Activated CD8-positive, alpha-beta memory T cell treated with anti-CD3 and anti-CD28 coated beads, Interleukin-2, amount 50 U/mL, for 24 hours (primary cell): ENCODE data around the gene ZNF280C.

ENCODE experiments used
- DNase-seq: peaks from one replicate; pipeline ENCODE4 v3.0.0-alpha.2; 2020; ENCODE audit errors: extremely low read depth

ZNF280C gene

DNA sequence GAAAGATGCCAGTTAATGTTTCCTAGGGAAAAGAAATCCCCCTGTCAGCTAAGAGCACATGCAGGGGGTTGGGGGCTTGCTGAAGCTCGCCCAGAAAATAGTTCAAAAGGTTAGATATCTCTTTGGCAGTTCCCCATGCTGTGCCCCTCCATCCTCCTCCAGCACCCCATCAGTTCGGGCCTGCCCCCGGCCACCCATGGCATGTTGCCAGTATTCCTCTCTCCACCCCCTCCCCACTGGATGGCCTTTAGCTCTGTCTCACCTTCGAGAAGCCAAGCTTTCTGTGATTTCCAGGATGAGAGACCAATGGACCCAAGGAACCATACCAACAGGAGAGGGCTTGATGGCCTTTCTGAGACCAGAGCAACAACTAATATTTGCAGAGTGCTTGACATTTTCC is 91.8 kb downstream of the ZNF280C start:
- no peak for DNase-seq

DNA sequence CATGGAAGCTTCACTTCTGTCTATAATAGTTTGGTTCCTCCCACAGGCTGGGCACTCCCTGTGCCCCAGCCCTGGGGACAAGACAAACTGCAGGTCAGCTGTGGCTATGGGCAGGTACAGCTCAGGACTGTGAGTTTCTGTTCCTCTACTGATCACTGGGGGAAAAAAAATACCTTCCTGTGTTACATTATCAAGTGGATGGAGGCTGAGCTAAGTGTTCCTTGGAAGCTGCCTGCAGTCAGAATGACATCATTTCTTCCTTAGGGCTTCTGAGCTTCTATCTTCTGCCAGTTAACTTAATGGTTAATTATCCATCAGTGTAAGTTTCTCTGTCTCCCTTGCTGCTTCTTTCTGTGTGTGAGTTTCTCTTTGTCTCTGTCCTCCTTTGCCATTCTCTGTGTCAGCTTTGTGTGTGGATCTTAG is 92.3 kb downstream of the ZNF280C start:
- DNase-seq, result no peak

DNA sequence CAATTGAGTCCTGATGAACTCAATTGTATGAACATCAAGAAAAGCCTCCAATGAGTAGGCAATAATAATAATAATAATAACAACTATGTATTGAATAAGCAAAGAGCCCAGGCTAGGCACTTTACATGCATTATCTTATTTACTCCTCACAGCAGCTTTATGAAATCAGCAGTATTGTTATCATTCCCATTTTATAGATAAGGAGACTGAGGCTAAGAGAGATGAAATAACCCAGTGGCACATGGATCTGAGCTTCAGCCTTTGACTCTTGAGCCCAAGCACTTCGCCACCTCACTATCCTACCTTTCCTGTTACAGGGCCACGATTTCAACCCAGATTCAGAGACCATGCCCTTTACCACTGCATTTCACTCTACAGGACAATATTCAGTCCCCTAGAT is 93.8 kb downstream of the ZNF280C start:
- no peak for DNase-seq

DNA sequence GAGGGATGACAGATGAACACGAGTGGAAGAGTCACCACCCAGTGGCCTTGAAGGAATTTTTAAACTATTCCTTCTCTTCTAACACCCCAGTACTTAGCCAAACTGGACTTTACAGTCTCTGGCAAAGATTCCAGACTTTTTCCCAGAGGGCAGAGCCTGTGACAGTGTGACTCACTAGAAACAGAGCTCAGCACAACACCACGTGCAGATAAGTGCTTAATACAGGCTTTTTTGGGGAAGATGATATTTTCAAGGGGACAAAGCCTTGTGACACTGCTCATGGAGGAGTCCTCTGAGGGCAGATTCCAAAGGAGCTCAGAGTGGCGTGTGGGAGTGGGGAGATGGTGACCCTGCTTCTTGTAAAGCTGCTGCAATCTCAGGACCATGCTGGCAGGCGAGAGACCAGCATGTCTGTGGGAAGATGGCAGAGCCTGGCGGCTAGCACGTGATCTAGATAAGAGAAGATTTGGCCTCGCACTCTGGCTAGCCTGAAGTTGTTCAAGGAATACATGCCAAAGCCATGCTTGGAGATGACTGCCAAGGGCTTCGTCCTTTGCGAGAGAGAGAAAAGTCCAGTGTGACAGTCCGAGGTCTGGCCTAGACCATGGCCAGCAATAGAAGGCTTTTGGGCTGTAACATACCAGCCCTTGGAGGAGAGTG is 94.5 kb downstream of the ZNF280C start:
- DNase-seq, result no peak

DNA sequence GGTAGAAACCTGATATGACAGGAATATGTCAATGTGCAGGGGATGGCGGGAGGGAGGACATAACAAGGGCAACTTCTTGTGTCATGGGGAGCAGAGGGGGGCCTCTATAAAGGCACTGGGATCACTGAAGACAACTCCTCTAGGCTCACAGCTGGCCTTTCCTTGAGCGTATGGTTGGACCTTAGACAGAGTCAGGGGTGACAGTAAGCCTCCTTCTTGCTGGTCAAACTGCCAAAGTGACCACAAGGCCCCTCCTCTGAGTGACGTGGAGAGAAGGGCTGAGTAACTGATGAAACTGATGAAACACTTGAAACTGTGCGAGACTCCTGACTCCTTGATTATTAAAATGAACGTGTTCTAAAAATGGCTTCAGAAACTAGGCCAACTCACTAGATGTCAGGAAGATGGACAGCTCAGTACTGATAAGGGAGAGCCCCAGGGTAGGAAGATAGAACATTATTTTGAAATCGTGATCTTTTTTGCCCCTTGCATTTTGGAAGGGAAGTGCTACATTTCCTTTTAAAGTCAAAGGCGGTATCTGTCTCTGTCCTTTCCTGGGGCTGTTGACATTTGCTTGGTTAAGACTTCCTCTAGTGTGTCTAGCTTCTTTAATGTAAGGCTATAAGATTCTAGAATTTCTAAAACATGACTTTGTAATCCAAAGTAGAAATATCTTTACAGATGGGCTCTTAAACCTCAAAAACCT is 95.4 kb downstream of the ZNF280C start:
- no peak for DNase-seq

DNA sequence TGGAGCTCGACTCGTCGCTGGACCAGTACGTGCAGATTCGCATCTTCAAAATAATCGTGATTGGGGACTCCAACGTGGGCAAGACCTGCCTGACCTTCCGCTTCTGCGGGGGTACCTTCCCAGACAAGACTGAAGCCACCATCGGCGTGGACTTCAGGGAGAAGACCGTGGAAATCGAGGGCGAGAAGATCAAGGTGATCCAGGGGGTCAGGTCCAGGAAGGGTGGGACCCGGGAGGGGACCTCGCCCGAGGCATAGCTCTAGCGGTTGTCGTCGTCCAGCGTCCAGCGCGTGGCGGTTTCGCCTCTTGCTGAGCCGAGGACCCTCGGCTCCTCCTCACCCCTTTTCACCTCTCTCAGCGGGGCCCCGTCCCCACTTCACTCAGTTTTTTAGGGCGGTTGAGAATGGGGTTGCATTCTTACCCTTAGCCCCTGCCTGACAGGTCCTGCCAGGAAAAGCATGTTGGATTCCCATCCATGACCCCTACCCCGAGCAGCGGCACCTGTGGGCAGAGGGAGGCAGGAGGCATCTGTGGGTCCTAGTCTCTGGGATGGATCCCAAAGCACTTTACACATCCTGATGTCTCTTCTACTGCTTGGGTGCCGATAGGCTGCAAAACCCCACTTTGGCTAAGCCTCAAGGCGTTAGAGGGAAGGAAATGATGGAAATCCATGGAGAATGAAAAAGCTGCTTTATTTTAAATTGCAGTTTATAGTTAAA is 96.4 kb downstream of the ZNF280C start:
- no peak for DNase-seq

DNA sequence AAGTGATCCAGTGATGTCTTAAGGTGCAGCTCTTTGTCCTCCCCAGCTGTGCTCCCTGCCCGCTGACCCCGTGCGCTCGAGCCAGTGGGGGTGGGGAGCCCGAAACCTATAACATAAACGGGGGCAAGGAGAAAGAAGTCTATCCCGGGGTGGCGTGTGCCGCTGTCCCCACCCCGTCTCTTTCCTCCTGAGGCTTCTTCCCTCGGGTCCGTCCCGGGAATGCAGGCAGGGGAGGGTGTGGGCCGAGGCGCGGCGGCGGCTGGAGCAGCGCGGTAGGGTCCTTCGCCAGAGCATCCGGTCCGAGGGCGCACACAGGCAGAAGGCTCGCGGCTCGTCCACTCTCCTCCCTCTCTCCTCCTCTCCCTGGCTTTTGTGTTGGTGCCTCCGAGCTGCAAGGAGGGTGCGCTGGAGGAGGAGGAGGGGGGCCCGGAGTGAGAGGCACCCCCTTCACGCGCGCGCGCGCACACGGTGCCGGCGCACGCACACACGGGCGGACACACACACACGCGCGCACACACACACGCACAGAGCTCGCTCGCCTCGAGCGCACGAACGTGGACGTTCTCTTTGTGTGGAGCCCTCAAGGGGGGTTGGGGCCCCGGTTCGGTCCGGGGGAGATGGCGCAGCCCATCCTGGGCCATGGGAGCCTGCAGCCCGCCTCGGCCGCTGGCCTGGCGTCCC is 97.1 kb downstream of the ZNF280C start, which contains the start of gene RAB33A:
RAB33A (plus strand) TSS at position 517 of the 681 bp plus-strand sequence; CDS start at position 618, 101 bp downstream.
- DNase-seq, result no peak

DNA sequence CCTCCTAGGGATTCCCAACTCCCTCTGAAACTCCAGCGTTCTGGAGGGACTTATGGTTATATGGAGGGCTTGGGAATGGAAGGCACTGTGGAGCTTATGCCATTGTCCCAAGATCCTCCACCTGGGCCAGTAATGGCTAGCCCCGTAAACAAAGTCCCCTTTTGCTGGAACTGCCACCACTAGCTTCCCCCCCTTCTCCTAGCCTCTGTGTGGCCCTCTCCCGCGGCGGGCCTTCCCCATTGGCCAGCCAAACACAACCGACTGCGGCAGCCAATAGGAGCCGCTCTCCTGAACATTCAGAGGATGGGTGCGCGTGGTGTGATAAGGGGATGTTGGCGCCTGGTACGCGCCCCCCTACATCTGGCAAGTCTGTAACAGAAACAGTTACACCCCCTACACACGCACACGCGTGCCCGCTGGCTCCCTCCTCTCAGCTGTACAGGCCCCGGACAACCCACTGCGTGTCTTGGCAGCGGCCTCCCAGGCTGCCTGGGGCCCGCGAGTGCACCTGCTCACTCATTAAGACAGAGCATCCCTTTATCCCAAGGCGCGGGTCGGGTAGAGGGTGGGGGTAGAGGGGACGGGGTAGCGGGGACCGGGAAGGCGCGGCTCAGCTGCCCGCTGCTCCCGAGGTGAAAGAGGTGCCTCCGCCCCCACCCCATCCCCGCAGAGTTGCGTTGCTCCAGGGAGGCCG is 97.8 kb downstream of the ZNF280C start:
- DNase-seq, result no peak

DNA sequence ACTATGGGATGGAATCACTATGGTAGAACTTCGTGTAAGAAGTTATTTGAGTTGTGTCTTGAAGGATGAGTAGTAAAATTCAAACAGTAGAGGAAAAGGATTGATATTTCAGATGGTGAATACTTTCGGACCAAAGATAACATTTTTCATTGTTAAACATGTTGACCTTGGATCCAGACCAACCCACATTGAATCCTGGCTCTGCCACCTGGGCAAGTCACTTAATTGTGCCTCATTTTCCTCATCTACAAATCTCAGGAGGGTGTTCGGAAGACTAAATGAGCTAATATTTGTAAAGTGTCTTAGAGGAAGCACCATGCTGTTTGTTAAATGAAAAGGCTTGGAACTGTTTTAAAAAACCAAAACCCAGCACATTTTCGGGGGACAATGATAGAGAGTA is 101.7 kb downstream of the ZNF280C start:
- no peak for DNase-seq

DNA sequence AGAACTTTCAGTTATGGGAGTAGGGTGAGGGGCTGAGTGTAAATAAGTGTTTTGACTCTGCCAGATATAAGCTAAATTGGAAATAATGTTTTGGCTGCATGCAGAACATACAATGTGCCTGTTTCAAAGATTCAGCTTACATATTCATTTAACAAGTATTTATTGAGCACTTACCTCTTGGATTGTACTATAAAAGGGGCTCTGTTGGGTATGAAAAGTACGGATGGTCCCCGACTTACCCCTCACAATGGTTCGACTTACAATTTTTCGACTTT is 102.3 kb downstream of the ZNF280C start:
- no peak for DNase-seq

DNA sequence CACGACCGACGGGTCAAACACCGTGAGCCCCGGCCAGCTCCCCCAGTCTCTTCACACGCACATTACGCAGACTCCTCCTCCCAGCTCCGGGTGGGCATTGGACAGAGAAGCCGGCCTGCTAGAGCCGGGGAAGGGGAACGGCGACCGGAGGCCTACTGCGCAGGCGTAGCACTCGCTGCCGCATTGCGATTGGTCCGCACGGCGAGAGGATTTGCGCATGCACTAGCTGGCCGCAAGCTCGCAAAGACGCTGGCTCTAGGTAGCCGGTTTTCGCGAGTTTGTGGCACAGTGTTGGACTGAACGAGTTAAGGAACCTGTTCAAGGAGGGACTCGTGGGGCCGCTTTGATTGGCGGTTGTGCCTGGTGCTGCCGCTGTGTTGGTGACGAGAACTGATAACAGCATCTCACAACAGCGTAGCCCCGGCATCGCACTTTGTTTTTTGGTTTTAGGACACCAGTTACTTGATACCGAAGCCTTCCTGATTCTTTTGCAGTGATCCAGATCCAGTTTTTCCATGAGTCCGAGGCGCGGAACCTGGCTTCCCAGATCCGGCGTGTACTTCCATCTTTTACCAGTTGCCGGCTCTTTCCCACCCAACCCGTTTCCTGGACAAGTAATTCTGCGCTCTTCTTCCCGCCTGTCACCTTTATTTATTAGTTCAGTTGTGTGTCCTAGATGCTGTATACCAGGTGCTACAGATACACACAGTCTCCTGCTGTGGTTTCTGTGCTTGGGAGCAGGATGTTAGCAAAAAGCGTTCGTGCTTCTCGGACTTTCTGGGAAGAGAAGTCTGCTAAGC is 102.8 kb downstream of the ZNF280C start, which contains the start of gene AIFM1:
AIFM1 (minus strand) TSS at position 139 of the 800 bp plus-strand sequence. CDS start 185 bp downstream, outside the sequence.
- DNase-seq, result peak; percentile 66

DNA sequence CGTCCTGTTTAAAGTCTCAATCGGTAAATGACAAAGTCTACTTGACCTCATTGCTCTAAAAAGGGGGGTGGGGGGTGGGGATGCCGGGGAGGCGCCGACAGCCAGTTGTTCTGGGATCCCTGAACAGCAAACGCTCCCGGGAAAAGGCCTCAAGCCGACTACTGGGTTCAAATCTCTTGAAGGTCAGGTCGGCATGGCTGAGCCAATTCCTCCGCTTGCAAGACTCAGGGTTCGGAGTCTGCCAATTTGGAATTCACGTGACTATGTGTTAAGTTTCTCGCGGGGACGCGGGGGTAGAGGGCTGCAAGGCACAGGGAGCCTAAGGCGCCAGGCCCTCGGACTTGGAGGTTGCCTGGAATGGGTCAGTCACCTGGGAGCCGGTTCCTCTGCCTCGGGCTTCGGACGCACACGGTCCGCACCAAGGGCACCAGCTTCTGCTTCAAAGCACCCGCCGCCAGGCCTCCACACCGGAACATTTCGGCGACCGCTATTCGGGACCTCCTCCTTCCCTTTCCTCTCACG is 103.5 kb downstream of the ZNF280C start:
- DNase-seq, result no peak

DNA sequence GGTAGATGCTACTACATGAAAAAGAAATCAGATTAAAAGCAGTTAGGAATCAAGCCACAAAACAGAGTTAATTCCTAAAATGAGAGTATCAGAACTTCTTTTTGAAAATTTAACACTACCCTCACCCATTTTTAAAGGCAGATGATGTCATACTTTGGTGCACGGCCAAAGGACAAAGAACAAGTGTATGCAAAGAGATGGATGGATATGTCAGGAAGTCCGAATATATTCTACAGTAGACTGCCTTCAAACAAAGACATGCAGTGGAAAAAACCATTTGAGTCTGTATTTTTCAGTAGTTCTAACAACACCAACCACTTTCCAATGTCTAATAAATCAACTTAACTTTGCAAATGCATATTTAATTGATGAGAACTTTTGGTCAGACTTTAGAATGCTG is 105.3 kb downstream of the ZNF280C start:
- no peak for DNase-seq

DNA sequence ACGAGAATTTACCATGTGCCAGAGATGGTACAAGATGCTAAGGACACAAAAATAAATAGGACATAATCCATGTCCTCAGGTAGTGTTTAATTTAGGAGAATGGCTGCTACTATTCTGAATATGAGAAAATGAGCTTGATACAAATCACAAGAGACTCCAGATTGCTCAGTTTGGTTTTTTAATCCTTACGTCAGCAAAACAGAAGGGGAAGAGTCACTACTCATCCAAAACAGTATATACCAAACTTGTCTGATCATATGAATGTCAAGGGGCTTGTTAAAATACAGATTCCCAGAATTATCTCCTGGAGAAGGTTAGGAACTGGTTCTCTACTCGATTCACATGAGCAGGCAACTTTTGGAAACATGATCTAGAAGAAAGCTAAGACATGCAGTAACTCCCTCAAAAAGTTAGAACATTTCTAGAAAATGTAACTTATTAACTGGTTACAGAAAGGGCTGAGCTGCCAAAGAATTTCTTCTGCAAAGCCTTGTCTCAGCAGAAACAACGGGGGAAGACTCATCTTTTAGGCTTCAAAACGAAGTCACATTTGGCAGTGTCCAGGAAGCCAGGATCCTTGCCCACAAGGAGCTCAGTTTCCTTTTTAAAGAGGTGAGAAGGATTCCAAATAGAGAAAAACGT is 106.5 kb downstream of the ZNF280C start:
- DNase-seq, result no peak

DNA sequence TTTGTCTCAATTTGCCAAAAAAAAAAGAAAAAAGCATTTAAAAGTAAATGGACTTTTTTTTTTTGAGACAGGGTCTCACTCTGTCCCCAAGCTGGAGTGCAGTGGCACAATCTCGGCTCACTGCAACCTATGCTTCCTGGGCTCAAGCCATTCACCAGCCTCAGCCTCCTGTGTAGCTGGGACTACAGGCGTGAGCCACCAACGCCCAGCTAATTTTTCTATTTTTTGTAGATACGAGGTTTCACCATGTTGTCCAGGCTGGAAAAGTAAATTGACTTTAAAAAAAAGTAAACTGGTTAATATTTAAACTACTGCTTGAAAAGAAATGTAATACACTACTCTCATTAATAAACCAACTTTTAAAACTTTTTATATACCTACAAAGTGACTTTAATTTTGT is 108.9 kb downstream of the ZNF280C start:
- no peak for DNase-seq

DNA sequence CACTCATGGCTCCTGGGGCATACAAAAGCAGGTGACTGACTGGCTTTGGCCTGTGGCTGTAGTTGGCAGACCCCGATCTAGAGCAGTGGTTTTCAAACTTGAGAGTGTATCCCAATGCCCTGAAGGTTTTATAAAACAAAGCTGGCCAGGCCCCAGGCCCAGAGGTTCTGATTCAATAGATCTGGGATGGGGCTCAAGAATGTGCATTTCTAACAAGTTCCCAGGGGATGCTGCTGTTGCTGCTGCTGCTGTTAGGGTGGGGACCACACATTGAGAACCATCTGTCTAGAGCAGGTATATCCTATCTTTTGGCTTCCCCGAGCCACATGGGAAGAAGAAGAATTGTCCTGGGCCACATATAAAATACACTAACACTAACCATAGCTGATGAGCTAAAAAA is 110.4 kb downstream of the ZNF280C start:
- no peak for DNase-seq

DNA sequence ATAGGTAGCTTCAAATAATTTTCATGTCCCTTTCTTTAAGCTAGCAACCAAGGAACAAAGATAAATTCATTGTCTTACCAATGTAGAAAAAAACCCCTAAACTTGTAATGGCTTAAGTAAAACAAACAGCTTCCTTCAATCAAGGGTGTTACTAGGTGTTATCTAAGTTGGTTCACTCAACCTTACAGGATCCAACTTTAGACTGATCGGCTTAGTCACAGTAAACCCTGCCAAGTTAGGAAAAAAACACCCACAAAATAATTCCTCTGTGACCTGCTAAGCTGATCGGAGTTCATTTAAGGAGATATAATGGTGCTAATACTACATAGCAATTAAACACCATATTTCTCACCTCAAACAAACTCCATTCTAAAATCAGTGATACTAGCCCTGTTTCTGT is 113.1 kb downstream of the ZNF280C start:
- no peak for DNase-seq
